Body of pancreas (tissue), 4 donors: ENCODE results near the gene KMT2C.

Source experiments
- CTCF ChIP-seq, 7 experiments: fragments of 450-650 bp in 4 of 7; fragments of 200-600 bp in 3 of 7; sonication (generic) in 3 of 7; IDR thresholded peaks; one replicate each; pipeline ENCODE4 v1.5.1; 2016 to 2019; ENCODE audit warnings: antibody characterized with exemption in 7 of 7
- POLR2A ChIP-seq, 3 donors: fragments of 450-650 bp; IDR thresholded peaks; one replicate each; pipeline ENCODE4 v1.6.1; 2016; ENCODE audit warnings: antibody characterized with exemption in 3 of 3, mild to moderate bottlenecking in 2 of 3

DNA sequence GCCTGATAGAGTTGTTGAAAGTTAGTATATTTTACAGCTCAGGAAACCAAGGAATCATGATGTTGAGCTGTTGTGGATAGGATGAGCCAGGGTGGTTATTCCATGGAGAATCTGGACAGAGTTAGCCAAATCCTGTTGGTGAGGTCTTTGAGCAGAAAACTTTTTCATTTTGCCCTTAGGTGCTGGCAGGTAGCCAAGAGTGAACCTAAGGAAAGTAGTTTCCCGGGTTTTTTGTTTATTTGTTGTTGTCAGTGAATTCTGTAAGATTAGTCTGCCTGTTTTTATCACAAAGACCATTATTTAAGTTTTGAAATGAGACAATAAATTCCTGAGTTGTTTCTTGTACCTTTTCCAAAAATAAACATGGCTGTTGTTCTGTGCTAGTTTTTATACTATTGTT, 349.3 kb downstream of the KMT2C start:
- TF ChIP-seq POLR2A (IDR thresholded peaks at IDR 0.05), result no peak
- TF ChIP-seq CTCF (IDR thresholded peaks at IDR 0.05), result no peak
